ENCODE data around the gene PKIB.

PKIB gene

DNA sequence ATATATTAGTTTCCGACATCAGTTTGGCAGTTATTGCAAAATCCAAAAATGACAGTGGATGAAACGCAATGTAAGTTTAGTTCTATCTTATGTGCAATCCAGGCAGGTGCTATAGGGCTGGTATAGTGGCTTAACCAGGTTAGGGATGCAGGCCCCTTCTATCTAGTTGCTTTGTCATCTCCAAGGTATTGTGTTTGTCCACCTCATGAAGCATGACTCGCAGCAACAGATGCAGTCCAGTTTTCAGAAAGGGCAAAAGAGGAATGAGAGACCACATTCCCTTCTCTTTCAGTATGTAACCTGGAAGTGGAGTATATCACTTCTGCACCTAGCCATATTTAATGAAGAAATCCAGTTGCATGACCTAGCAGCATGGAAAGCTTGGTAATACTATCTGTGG lies 59.7 kb downstream of the PKIB start:
- no peak for DNase-seq

GRCh38 chr6:122671251-122671650 lies 61.0 kb downstream of the PKIB start:
- no peak for DNase-seq

- DNase-seq: peak; percentile 40 to 51
Measured at GRCh38 chr6:122673343-122673961, 63.2 kb downstream of the PKIB start.

DNA sequence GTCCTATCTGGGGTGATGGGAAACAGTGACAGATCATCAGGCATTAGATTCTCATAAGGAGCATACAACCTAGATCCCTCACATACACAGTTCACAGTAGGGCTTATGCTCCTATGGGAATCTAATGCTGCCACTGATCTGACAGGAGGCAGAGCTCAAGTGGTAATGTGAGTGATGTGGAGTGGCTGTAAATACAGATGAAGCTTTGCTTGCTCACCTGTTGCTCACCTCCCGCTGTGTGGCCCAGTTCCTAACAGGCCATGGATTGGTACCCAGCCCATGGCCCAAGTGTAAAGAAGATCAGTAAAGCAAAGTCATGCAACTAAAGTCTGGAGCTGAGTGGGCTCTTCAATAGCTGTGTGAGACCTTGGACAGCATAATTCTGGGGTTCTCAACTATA lies 65.9 kb downstream of the PKIB start:
- DNase-seq: no peak

DNA sequence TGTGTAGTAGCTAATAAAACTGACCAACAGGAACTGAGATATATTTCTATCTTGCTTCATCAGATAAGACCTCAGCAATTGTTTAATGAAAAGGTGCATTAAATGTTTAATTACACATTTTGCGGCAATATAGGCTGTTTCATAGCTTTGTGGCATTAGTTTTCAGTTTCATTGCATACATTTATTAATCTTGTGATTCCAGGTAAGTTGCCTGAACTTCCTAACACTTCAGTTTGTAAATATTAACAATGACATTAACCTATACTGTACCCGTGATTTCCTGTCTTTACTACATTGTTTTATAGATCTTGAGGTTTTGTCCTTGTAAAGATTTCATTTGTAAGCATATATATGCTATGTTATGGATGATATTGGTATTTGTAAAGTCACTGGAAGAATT lies 66.5 kb downstream of the PKIB start:
- no peak for DNase-seq

- DNase-seq: no peak
Measured at GRCh38 chr6:122677406-122677805, 67.2 kb downstream of the PKIB start.

GRCh38 chr6:122678841-122679240 lies 68.6 kb downstream of the PKIB start:
- no peak for DNase-seq

DNA sequence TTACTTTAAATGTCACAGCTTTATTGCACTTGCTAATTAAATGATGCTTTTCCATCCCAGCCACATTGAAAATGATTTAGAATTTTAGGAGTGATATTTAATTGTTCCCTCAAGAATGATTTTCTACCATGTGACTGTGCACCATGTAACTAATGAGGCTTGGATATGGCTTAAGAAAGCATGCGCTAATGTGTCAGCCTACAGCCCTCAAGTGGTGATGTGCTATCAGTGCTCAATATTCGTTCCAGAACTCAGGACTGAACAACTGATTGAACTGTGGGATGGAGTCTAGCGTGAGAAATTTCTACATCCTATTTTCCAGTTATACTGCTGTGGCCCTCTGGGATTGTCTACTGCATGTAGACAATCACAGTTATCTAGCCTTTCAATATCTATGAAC lies 71.5 kb downstream of the PKIB start:
- no peak for DNase-seq

DNA sequence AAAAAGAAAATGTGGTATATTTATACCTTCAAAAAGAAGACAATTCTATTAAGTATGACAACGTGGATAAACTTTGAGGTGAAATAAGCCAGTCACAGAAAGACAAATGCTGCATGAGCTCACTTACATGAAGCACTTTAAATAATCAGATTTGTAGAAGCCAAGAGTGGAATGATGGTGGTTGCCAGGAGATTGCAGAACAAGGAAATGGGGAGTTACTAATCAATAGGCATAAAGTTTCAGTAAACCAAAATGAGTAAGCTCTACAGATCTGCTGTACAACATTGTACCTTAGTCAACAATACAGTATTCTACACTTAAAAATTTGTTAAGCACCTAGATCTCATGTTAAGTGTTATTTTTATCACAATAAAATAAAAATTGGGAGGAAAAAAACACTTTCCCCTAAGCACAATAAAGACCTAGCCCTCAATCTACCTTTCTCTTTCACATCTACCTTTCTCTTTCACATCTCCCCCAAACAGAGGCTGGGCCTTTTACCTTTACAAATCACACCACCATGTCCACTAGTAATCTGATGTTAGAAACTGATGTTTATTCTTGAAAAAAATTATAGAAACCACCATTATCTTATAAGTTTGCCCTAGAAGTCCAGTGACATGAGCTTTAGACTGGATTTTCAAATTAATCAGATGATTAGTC lies 73.9 kb downstream of the PKIB start:
- no peak for DNase-seq

DNA sequence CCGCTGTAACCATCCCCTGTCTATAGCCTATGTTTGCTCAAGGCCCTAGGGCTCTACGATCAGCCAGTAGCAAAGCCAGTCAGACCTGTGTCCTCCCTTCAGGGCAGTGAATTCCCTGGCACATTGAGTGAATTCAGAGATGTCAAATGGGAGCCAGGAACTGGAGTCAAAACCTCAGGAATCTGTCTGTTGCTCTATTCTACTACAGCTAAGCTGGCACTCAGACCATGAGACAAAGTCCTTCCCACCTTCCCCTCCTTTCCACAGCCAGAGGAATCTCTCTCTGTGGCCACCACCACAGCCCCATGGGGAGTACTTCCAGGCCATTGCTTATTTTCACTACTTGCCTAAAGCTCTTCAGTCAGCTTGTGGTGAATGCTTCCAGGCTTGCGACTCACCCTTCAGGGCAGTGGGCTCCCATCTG lies 82.0 kb downstream of the PKIB start:
- no peak for DNase-seq

- no peak for DNase-seq
Measured at GRCh38 chr6:122692807-122693580, 82.8 kb downstream of the PKIB start.

DNA sequence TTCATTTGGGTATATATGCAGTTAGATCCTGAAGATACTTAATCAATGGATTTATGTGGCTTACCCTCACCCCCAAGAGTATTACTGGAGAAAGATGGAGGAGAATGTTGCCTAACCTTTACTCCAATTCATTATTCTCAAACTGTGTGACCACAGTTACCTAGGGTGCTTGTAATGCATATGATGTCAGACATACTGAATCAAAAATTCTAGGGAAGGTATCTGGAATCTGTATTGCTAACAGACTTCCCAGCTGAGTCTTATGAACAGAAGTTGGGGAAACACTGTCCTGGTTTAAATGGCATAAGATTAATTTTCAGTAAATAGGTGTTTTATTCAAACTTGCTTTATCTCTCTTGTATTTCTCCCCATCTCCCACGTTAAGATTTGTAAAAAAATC lies 83.9 kb downstream of the PKIB start:
- DNase-seq: no peak

DNA sequence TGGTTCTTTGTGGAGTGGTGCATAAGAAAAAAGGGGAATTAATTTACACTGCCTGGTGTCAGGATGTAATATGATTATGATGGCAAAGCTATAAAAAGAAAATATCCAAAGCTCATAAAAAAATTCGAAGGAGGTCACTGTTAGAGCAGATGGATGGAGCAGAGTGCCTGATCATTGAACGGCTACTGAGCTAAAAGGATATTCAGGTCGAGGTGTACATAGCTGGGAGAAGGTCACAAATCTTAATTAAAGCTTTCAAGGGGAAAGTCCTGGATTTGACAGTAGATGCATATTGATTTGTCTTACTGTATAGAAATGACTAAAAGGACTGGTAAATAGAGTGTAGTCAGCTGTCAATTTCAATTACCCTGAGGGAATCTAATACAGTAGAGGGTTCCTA lies 84.4 kb downstream of the PKIB start:
- DNase-seq: no peak

GRCh38 chr6:122695188-122695587 lies 85.0 kb downstream of the PKIB start:
- no peak for DNase-seq

- no peak for DNase-seq
Measured at GRCh38 chr6:122696079-122696478, 85.9 kb downstream of the PKIB start.

- DNase-seq: no peak
Measured at GRCh38 chr6:122696853-122697252, 86.6 kb downstream of the PKIB start.

GRCh38 chr6:122697458-122697857 lies 87.3 kb downstream of the PKIB start:
- no peak for DNase-seq

DNA sequence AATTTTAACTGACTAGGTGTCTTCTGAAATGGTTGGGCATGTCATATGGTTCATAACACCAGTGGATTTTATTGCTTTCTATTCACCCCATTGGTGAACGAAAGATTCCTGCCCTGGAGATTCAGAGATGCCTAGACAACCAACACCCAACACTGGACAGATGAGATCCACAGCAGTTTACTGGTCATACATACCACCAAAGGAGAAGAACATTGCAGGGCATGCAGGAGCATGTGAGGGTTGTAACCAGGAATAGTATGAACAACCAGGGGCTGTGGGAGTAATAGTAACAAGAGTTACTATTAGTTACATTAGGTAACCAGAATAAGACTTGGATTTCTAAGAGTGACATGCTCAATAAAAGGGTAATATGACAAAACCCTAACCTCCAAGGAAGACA lies 91.5 kb downstream of the PKIB start:
- DNase-seq: no peak

DNA sequence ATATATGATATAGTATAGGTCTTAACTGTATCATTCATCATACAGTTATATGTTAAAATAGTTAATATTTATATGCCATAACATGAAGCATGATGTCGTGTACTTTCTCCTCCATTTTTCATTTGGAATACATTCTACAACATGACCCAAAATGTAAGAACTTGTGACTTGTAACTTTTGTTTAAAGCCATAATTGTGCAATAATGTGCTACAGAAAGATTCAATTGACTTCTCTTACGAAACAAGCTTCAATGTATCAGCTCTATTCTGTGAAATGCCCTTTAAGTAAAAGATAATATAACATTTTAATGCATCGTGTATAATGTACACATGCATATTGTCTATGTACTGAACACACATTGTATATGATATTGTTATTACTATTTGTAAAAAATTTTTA lies 92.6 kb downstream of the PKIB start:
- DNase-seq: peak; percentile 4 to 53

DNA sequence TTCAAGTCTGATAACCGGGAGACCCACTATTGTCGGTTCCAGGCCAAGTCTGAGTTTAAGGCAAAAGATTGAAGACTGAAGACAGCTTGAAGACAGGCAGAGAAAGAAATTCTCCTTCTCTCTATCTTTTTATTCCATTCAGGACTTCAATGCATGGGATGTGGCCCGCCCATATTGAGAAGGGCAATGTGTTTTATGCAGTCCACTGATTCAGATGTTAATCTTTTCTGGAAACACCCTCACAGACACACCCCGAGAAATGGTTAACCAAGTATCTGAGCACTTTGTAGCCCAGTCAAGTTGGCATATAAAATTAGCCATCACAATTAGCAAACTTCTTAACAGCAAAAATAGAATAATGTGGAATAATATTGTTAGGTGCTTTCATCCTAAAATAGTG lies 93.9 kb downstream of the PKIB start:
- no peak for DNase-seq

DNA sequence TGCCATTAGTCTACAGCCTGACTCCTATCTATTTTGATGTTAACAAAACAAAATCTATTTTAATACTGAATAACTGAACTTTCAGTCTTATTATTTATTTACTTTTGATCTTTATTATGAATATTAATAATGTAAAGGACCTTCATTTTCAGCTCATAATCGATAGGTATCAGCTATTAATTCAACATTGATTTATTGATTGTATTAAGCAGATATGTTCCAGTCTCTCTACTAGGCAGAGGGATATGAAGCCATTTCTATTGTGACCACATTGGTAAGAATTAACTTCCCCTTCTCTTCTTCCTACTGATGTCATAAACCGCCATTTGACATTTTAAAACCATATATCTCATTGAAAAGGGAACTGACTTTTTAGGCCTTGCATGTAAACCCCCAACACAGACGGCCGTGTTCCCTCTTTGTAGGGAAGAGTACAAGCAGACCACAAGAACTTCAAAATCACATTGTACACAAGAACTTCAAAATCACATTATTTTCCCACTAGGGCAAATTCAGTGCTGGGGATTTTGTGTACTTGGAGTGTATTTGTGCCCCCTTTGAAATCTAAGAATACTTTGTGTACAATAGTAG lies 99.8 kb downstream of the PKIB start:
- DNase-seq: peak; percentile 83

DNA sequence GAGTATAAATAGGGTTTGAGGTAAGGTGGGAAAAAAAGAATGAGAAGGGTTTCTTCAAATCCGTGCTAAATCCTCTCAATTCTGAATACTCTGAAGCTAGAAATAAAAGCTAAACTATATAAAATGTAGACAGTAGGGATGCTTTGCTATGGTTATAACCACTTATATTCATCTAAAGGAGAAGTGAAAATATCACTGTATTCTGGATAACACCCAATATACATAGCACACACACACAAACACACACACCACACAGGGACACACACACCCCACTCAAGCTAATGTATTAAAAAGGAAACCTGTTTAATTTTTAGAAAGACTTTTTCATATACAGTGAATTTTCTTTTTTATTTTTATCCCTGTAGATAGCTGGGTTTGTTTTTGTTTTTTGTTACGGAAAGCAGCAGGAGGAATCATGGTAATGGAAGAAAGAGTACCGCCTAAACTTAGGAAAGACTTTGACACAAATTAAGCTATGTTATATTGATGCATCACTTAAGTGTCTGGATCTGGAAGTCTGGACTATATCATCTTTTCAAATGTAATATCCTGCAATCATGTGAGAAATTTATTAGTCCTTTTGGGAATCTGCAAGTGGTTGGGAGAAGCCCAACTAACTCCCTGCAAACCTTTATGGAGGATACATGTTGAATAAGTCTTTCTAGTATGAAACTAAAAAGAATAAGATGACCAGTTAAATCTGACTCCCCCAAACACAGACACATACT lies 100.9 kb downstream of the PKIB start:
- no peak for DNase-seq

DNA sequence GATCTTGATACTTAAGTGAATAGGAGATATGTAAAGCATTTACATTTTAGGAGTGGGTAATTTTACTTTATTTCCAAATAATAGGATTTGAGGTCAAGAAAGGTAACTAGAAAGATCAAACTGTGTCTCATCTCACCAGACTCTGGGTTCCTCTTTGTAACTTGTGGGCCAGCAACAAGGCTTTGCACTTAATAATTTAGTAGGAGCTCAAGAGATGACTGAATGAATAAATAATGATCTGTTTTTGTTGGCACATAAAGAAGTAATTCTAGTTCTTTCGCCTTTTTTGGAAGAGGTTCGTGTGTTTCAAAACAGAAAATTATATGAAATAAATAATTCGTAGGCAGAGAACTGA lies 101.9 kb downstream of the PKIB start:
- DNase-seq: no peak
